GM21515 (cell line): ENCODE results near the gene GCNT4.

ENCODE experiments used
- ATAC-seq: cut with Tn5 transposase; IDR thresholded peaks from one replicate; pipeline ENCODE4 v1.9.1; 2021; ENCODE audit not compliant: unreplicated experiment

GCNT4 gene

DNA sequence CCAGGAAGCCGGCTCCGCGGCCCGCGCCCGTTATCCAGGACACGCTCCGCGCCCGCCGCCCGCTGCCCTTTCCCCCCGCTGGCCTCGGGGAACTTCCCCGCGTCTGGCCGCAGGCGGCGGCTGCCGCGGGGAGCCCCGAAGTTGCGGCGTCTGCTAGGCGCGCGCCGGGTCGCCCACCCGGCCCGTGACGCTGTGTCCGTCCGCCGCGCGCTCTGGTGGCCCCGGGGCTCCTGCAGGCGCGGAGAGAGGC lies 621 bp upstream of the GCNT4 start:
- no peak for ATAC-seq

DNA sequence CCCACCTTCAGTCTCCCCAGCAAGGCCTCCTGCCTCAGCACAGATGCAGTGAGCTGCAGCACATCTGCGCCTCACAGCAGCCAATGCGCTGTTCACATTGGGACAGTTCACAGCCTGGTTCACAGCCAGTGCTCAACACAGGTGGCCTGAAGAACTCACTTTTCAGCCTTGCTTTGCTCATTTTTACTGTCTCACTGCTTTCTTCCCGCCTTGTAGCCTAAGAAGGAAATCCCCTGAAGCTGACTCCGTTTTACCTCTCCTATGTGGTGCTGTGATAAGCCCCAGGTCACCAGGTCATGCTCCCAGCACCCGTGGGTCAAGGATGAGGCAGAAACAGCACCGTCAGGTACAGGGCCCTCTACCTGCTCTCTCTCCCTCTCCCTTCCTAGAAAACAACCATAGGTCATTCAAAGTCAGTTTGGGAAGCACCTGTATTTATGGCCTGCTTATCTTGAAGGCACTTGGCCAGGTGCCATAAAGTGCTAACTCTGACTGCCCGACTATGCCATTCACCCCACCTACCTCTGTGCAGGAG lies 1.1 kb downstream of the GCNT4 start:
- no peak for ATAC-seq

DNA sequence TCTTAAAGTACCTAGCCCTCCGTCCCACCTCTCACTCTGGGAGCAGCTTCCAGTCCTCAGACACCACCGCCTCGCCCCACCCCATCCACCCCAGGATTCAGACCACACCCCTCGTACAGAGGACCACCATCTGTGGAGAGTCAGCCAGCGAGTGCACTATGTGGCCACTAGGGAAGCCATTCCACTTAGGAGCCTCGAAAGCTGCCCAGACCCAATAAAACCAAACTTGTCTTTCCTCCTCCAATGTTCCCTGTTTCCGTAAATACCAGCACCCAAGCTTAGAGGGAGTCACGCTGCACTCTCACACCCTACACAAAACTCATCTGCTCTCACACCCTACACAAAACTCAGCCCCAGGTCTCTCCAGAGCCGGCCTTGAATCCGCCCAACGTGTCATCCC lies 1.9 kb downstream of the GCNT4 start:
- no peak for ATAC-seq

DNA sequence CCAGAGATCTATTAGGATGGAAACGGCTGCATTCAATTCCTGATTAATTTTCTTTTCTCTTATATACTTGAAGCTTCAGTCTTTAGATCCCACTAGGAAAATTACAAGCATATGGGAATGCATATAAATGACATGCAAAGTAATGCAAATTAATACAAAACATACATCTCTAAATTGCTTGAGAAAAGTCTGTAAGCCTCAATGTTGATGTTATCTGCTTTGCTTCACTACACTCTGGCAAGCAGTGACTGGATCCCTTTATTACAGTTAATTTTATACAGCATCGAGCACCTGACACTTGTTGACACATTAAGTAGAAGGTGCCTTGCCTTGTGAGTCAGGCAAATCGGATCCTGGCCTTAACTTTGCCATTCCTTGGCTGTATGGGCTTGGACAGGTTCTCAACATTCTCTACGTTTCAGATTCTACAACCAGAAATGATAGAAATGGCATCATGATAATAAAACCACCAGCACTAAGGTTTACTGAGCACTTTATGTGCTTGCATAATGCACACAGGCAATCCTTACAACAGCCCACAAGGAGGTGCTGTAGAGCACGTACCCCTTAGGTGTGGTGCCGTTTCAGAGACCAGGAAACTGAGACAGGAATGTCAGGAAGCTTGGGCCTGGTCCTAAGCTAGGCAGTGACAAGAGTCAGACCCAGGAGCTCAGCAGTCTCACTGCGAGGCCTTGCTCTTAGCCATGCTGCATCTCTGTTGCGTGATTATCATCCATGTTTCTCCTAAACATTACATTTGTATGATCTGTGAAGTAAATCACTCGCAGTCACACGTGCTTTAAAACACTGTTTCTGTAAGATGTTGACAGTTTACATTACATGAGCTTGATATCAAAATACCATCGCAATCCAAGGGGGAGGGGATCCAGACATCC lies 2.7 kb downstream of the GCNT4 start:
- no peak for ATAC-seq

DNA sequence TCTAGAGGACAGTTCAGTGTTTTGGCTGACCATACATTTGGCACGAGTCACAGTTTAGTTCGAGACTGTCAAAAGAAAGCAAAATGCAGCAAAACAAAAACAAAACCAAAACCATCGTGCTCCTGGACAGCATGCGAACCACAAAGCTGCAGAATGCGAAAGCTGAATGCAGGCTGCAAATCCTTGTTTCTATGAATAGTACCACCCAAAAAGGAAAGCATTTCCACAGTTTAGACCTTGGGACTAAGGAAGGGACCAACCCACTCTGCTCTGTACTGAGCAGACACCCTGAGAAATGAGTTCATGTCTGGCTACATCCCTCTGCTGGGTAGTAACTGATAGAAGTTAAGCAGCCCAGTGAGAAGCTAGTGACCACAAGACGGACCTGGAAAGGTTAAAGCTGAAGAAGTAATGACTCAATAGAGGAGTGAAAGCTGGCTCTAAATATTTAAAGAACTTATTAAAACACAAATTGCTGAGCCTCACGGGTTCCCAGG lies 3.9 kb downstream of the GCNT4 start:
- ATAC-seq: peak; percentile 48

DNA sequence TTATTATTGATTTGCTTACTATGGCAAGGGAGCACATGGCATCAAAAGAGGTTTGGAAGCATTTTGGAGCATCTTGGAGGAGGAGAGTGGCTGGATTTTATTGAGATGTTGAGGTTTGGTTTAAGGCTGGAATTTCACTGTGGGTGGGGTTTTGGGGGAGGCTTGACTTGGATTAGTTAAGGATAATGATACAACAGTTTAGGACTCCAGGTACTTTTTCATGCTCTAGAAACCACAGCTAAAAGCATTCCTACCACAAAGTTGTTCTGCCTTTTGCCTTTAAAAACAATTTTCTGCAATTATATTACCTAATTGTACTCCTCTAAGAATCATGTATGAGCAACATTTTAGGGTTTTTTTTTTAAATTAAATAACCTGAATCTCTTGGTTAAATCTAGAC lies 5.0 kb downstream of the GCNT4 start:
- no peak for ATAC-seq

DNA sequence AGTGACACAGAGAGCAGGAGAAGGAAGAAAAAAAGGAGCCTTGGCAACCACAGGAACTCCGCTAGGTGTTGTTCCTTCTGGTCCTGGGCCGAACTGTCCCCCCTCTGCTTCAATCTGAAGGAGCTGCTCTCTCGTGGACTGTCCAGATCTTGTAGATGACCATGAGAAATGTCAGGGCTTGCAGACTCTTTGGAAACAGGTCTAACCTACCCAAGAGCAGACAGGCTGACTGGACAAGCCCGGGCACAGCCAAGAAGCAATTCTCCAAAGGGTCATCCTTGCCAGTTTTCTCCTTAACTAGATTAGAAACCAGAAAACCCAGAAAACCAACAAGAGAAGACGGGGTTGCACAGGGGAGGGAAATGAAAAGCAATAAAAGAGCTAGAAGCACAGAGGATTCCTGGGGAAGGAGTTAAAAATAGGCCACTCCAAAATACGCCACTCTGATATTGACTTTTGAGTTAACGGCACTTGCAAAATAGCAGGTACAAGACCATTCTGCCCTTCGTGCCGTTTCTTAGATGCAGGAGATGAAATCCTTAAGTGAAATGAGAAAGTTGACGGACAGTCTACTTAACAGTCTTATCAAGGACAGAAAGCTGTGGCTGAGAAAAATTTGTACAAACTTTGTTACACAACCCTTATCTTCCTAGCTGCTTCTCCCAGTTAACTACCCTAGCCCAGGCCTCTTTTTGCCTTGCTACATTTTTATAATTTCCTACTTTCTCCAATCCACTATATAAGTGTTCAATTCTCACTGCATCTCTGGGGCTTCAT lies 5.8 kb downstream of the GCNT4 start:
- no peak for ATAC-seq

DNA sequence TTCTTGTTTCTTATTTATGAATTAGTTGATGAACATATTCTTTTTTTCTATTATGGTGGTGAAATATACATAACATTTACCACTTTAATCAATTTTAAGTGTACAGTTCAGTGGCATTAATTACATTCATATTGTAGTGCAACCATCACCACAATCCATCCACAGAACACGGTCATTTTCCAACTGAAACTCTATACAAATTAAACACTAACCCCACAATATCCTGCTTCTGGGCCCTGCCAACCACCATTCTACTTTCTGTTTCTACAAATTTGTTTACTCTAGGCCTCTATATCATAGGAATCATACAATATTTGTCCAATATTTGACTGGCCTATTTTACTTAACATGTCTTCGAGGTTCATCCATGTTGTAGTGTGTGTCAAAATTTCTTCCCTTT lies 7.3 kb downstream of the GCNT4 start:
- no peak for ATAC-seq

DNA sequence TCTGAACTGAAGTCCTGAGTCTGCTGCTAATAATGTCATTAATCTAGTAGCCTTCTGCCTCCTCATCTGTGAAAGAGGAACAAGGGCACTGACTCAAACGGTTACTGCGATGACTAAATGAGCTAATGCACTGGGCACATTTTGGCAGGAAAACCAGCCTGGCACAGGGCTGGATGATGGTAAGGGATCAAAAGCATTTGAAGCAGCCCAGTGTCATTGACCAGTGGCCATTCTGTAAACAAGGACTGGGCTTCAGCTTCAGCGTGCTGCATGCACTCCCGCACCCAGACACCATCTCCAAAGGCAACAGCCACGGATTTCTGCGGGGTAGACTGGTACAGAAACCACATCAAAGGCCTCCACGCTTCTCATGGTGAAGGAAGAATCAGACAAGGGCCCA lies 8.0 kb downstream of the GCNT4 start:
- ATAC-seq: no peak

DNA sequence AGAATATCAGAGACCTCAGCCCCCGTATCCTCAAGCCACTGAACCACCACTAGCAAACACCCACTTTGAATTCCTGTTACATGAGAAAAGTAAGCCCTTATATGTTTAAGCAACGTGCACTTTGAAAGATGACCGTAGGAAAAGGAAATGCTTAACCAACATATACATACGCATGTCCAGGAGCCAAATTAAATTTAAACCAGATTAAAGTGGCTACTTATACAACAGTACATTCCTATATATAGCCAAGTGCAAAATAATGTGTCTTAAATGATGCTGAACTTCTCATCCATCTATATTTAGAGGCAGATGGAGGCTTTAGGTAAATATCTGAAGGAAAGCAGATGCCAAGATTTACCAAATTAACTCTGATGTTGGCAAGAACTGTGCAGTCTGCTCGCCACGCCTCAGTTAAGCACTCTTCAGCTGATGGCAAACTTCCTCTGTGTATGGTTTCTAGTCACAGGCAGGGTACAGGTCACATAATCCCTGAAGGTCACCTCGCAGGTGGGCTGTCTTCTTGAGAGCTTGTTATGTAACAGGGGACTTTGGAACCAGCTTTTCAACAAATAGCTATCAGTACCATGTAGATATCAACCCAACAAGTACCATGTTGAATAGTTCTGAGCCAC lies 8.6 kb downstream of the GCNT4 start:
- no peak for ATAC-seq

DNA sequence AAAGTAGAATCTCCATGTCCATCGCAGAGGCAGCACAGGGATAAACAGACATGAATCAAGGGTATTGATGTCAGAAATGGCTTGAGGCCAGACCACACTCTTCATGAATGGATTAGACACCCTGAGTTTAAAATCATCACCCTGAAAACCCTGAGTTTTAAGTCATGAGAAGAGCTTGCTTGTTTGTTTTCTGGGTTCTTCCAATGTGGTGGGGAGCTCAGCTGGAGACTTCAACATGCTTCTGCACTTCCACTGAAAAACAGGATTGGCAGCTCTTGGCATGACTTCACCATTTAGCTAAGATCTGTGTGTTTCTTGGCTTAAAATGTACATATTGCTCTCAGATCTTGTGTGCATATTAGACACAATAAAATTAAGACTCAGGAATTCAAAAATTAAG lies 9.8 kb downstream of the GCNT4 start:
- ATAC-seq: no peak

DNA sequence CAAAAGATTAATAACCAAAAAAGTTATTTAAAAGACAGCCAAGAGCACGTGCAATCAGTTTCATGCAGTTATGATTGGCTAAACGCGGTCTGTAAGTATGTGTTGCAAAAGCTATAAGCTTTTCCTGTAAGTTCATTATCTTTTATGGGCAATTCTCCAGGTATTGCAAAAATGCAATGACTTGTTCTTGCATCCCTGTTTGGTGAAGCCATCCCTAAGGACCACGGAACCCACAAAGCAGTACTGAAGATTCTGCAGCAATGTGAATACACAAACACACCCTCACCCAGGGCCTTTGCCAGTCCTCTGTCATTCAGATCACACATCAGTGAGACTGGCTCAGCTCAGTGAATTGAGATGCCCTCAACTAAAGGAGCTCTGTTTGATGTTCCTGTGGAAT lies 11.4 kb downstream of the GCNT4 start:
- ATAC-seq: no peak

DNA sequence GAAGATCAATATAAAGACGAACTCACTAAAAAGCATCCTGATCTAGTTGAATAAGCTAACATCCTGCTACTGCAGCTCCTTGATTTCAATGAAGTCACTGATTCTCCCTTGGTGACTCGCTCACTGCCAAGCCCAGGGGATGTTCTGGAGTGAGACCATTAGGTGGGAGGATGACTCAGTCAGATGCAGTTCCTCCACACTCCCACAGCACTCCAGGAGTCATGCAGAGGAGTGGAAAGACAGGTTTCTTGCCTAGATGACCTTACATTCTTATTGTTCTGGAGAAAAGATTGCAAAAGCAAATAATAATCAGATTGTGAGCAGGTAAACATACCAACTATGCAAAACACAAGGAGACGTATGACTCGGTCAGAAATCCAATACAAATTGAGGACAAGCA lies 15.3 kb downstream of the GCNT4 start:
- ATAC-seq: no peak

DNA sequence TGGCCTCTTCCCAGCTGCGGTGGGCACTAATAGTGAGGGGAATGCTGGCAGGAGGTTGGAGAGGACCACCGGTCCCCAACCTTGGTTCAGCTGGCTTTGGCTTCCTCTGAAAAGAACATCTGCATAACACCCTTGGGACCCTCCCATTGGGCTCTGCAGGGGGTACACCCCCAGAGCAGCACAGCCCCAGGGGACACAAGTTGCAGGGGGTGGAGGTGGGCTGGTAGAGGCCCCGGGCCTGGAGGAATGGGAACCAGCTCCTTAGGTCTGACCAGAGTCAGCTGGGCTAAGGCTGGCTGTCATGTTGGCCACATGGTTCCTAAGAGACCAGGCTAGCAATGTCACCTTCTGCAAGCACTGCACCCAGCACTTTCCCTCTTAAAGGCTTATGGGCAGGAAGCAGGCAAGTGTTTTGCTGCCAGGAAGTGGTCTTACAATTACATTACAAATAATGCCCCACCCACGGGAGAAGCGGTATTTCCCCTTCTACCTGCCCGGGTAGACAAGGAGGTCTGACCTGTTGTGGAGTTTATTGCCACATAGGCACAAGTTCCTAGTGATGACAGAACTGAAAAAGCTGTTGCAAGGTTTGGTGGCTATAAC lies 18.1 kb downstream of the GCNT4 start:
- ATAC-seq: no peak

DNA sequence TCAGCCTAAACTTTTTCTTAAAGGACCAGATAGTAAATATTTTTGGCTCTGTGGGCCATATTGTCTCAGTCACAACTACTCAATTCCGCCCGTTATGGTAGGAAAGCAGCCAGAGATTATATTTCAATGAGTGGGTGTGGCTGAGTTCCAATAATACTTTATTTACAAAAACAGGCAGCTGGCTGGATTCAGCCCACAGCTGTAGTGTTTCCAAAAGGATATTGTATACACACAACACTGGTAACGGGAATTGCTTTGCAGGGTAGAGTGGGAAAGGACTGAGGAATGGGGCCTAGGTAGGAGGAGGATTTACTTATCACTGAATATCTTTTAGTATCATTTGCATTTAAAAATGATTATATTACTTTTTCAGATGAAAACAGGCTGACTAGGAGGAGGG lies 21.0 kb downstream of the GCNT4 start:
- no peak for ATAC-seq

DNA sequence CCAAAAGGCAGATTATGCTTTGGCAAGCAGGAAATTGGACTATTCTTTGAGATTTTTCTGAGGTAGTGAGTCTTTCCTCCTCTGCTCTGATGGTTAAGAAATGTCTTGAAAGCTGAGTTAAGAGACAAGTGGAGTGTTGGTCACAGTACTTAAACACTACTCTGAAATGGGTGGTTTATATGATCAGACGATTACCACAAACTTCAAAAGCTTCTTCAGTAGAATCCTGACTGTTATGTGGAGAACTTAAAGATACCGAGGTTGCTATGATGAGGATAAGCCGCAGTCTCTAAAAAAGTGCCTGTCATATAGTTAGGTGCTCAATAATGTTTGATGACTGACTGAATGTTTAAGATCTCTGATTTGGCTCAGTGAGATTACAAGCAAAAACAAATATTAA lies 24.3 kb downstream of the GCNT4 start:
- no peak for ATAC-seq

DNA sequence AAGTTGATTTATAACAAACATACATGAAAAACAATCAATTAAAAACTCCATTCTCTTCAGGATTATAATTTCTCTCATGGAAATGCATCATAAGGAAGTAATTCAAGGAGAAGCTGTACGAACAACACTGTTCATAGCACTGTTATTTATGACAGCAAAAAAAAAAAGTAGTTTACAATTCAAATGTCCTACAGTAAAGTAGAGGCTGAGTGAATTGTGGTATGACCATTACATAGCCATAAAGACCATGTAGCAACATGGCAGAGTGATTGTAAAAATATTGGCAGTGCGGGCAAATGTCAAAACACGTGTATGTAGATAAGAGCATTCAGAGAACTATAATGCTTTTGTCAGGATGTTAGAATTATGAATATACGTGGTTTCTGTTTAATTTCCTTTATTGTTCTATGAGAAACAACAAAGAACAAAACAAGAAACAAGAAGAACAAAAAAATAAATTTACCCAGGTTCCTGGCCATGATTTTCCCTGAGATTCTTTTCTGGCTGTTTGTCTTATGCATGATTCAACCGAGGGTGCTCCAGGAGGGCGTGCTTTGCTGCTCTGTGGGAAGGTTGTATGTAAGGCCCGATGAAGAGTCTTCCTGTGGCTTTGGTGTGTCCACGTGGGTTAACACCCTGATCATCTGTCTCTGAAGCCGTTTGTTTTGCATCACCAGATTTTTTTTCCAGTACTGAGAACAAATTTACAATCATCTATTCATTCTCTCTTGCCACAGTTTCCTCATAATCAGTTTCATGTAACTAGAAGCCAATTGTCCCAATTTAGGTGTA lies 28.8 kb downstream of the GCNT4 start:
- ATAC-seq: no peak

DNA sequence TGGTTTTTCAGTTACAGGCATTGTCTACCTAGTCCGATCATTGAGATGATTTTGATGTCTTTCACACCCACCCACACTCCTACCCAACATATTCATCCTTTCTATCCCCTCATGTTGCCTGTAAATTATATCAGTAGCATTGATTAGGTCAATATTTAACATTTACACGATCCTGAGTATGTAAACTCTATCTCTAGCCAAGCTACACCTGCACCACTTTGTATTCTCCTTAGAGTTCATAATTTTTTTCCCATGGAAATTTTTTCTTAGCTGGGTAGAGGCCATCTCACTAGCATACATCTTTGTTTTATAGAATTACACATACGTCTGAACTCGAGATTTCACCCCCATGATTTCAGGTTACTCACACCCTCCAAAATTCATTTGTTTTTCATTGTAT lies 30.6 kb downstream of the GCNT4 start:
- ATAC-seq: no peak

DNA sequence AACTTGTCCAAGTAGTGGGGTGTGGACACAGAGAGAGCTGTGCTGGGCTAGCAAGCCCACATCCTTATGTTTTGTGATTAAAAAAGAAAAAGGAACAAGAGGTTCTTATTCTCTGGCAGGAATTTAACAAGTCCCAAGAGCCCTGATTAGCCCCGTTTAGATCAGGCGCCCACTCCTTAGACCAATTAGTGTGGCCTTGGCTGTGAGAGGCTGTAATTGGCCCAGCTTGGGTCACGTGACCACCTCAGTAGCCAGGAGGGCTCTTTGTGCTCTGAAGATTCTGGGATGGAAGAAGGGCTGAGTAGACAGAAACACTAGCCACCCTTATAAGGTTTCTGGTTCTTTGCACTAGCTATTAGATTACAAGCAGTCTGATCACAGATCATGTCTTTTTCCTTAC lies 31.1 kb downstream of the GCNT4 start:
- no peak for ATAC-seq

DNA sequence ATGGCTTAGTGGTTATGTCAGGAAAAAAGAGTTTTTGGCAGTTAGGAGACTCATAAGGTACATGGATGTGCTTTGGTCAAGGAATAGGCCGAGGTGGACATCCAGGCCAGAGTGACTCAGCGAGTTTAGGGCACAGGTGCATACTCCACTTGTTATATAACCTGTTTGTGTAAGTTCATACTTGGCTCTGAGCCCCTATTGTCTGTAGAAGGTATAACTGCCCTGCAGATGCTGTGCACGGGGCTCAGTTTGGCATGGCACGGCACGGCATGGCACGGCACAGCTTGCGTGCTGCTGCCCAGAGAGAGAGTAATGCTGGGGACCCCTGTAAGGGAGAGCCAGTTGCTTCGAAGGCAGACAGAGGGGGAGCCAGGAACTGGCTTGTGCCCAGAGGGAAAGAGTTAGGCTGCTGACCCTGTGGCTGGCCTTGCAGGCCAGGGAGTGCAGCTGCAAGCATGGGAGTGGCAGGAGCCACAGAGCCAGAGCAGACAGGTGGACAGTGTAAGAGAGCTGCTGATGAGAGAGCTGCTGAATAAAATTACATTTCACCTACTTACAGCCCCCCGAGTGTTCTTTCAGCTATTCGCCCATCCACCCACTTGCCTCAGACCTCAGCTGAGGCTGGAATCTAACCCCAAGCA lies 32.2 kb downstream of the GCNT4 start:
- no peak for ATAC-seq
